Keratinocyte (primary cell): Measurements from ENCODE around the gene OARD1. TPM values are rescaled to one million over a fixed set of nuclear protein-coding genes. Genes with fewer than 3 reads are reported as not detected.

Source experiments
- DNase-seq: peaks from one replicate; pipeline ENCODE4 v3.0.0-alpha.2; 2011; ENCODE audit warnings: low read depth, missing footprints, low spot score
- FAIRE-seq: peaks from 2 replicates; lab custom pipeline; 2011; peaks lifted over from hg19 to GRCh38; lab: Jason Lieb, UNC
- H2AFZ ChIP-seq: 2 replicates; pipeline ENCODE4 v1.6.0; 2012; ENCODE audit warnings: low read length, control low read depth, inconsistent platforms; ENCODE audit not compliant: control insufficient read depth
- H3K27ac ChIP-seq: 2 replicates; pipeline ENCODE4 v1.5.1; 2011; ENCODE audit warnings: low read length; ENCODE audit not compliant: control insufficient read depth, insufficient read depth
- H3K27me3 ChIP-seq: 3 replicates; pipeline ENCODE4 v1.6.0; 2011; ENCODE audit warnings: low read length; ENCODE audit not compliant: control insufficient read depth, insufficient read depth; ENCODE audit errors: extremely low read depth
- H3K36me3 ChIP-seq, 2 experiments: 2 replicates in 1 of 2; 3 replicates in 1 of 2; pipeline ENCODE4 v1.5.1; 2011; ENCODE audit warnings: low read length in 2 of 2, mild to moderate bottlenecking in 1 of 2; ENCODE audit not compliant: control insufficient read depth in 2 of 2, insufficient read depth in 2 of 2; ENCODE audit errors: extremely low read depth in 1 of 2
- H3K4me1 ChIP-seq: 3 replicates; pipeline ENCODE4 v1.5.1; 2011; ENCODE audit warnings: low read length; ENCODE audit not compliant: control insufficient read depth, insufficient read depth; ENCODE audit errors: extremely low read depth
- H3K4me2 ChIP-seq: 3 replicates; pipeline ENCODE4 v1.6.0; 2011; ENCODE audit warnings: low read depth, low read length; ENCODE audit not compliant: control insufficient read depth, insufficient read depth; ENCODE audit errors: extremely low read depth
- H3K4me3 ChIP-seq, 3 experiments: fragments of 200-600 bp in 1 of 3; sonication (generic) in 1 of 3; 2 replicates in 2 of 3; 3 replicates in 1 of 3; pipeline ENCODE4 v1.5.1; 2011 to 2016; ENCODE audit warnings: low read length in 3 of 3, mild to moderate bottlenecking in 3 of 3, control low read depth in 2 of 3, inconsistent platforms in 1 of 3, low read depth in 1 of 3, mixed read lengths in 1 of 3, mixed run types in 1 of 3, moderate library complexity in 1 of 3; ENCODE audit not compliant: control insufficient read depth in 2 of 3, insufficient read depth in 2 of 3; ENCODE audit errors: extremely low read depth in 1 of 3
- H3K79me2 ChIP-seq: 2 replicates; pipeline ENCODE4 v1.6.0; 2012; ENCODE audit warnings: low read length; ENCODE audit not compliant: control insufficient read depth, insufficient read depth
- H3K9ac ChIP-seq: 3 replicates; pipeline ENCODE4 v1.6.0; 2011; ENCODE audit warnings: low read length; ENCODE audit not compliant: control insufficient read depth, insufficient read depth; ENCODE audit errors: extremely low read depth
- H3K9me1 ChIP-seq: 3 replicates; pipeline ENCODE4 v1.6.0; 2011; ENCODE audit warnings: low read length; ENCODE audit not compliant: control insufficient read depth, insufficient read depth; ENCODE audit errors: extremely low read depth
- H3K9me3 ChIP-seq: 2 replicates; pipeline ENCODE4 v1.5.1; 2012; ENCODE audit warnings: low read depth, low read length; ENCODE audit not compliant: control insufficient read depth
- H4K20me1 ChIP-seq: 3 replicates; pipeline ENCODE4 v1.6.0; 2011; ENCODE audit warnings: low read length; ENCODE audit not compliant: control insufficient read depth, insufficient read depth; ENCODE audit errors: extremely low read depth
- CTCF ChIP-seq, 3 experiments: IDR thresholded peaks in 1 of 3; conservative IDR thresholded peaks in 1 of 3; optimal IDR thresholded peaks in 1 of 3; 2 replicates in 2 of 3; 3 replicates in 1 of 3; pipeline versions ENCODE3 to v1.5.1; 2011; ENCODE audit warnings: low read length in 3 of 3, mild to moderate bottlenecking in 3 of 3, moderate library complexity in 2 of 3, control low read depth in 1 of 3, inconsistent platforms in 1 of 3; ENCODE audit not compliant: insufficient read depth in 2 of 3; ENCODE audit errors: extremely low read depth in 1 of 3
- EZH2 ChIP-seq: IDR thresholded peaks from one replicate; pipeline ENCODE4 v1.6.1; 2012; ENCODE audit warnings: inconsistent platforms, mild to moderate bottlenecking, low read length, moderate library complexity
- dilution Hi-C: fragments of 300-500 bp; cut with MboI; formaldehyde crosslinking; loops from one replicate; pipeline ENCODE4 v1.7.0; 2020; ENCODE audit warnings: low sequenced_read_pairs; ENCODE audit not compliant: extremely low pct_ligation_motif_present
- polyA plus RNA-seq, 5 experiments: library from polyadenylated mRNA; depleted of rRNA in 3 of 5; stranded (reverse) in 3 of 5; stranded (forward) in 1 of 5; unstranded in 1 of 5; fragments of >200 nt; gene quantifications; 1 replicate in 1 of 5; 2 replicates in 3 of 5; 3 replicates in 1 of 5; pipeline versions ENCODE4 v1.2.1 to v1.2.3, GENCODE V29; 2011 to 2012; ENCODE audit warnings: missing spikeins in 2 of 5, low read depth in 1 of 5, low replicate concordance in 1 of 5

The OARD1 gene
- polyA plus RNA-seq, 1 donor (not counting 4 experiments of a cell fraction or from before 2014, with no cell fraction given): 20.3 TPM

DNA sequence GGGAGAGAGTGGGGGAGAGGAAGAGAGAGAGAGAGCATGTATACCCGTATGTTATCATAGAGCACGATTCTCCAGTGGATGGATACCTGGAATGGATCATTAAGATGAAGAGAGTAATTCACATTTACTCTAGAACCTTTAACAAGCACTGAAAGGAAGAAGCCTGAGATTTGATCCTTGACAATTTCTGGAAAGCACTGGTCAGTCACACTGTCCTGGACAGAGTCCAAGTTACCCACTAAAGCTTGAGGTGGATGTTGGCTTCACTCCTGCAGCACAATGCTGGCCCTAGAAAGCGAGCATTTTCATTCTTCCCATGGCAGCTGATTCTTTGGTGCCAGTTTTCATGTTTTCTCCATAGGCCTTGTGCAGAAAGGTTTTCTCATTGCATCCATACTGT is 26.2 kb upstream of the OARD1 start:
- no peak for DNase-seq
- Histone ChIP-seq H4K20me1 (no peaks in the 10 kb centered on the region), H3K36me3 (peaks cover 15 to 31% of the 10 kb centered on the region in 2 experiments), H3K27me3 (no peaks in the 10 kb centered on the region), H3K9me1 (no peaks in the 10 kb centered on the region), H3K79me2 (no peaks in the 10 kb centered on the region), H2AFZ (no peak overlapping the region), H3K4me3 (no peak overlapping the region), H3K9ac (no peak overlapping the region), H3K9me3 (no peaks in the 10 kb centered on the region), H3K27ac (no peak overlapping the region), H3K4me2 (no peak overlapping the region), H3K4me1 (peaks cover 13% of the 10 kb centered on the region)
- FAIRE-seq: no peak
- TF ChIP-seq CTCF (optimal IDR thresholded peaks at IDR 0.05 in 1 of 3, IDR thresholded peaks at IDR 0.05 in 1 of 3, conservative IDR thresholded peaks at IDR 0.05 in 1 of 3; ENCODE audit: extremely low read depth in 1 of 3, insufficient read depth in 2 of 3, low read length in 3 of 3) (no peak), EZH2 (no peak)
- dilution Hi-C loops: loop anchor here (25.0 kb wide), 1 partner anchor 89 kb away; no protein-coding TSS in a partner anchor

DNA sequence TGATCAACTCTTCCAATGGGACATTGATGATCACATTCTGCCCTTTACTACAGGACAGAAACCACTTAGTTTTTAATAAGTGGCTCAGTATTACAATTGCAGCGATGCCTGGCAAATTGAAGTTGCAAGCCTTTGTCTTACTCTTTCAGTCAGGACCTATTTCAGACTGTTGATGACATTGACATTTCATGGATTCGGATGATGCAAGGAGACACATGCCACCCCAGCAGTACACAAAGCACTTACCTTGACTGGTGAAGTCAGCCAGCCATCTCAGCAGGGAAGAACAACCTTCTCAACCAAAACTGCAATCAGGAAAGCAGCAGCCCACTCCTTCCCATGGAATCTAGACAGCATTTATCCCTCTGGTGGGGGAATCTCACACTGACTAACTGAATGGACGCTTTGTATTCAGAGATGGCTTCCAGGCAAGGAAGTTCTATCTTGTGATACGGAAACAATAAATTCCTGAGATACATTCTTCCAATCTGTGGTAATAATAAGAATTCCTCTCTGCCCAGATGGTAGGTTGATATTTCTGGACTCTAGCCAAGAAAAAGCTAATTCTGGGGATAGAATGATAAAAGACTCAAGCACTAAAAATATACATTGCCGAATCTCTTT is 25.4 kb upstream of the OARD1 start:
- dilution Hi-C loops: loop anchor here (25.0 kb wide), 1 partner anchor 90 kb away; no protein-coding TSS in a partner anchor
- TF ChIP-seq CTCF (optimal IDR thresholded peaks at IDR 0.05 in 1 of 3, IDR thresholded peaks at IDR 0.05 in 1 of 3, conservative IDR thresholded peaks at IDR 0.05 in 1 of 3; ENCODE audit: extremely low read depth in 1 of 3, insufficient read depth in 2 of 3, low read length in 3 of 3) (no peak), EZH2 (no peak)
- peak overlapping the region; percentile 20 for H3K27ac ChIP-seq
- no peak overlapping the region for H3K9ac ChIP-seq
- peak overlapping the region in 2 of 3 experiments; percentile 3 to 7 for H3K4me3 ChIP-seq
- no peaks in the 10 kb centered on the region for H3K79me2 ChIP-seq
- H3K9me3 ChIP-seq: no peaks in the 10 kb centered on the region
- peak overlapping the region; percentile 29 for H3K4me2 ChIP-seq
- peak; percentile 46 for DNase-seq
- peak; percentile 56 for FAIRE-seq
- H2AFZ ChIP-seq: no peak overlapping the region
- H3K27me3 ChIP-seq: no peaks in the 10 kb centered on the region
- no peaks in the 10 kb centered on the region for H3K9me1 ChIP-seq
- H3K36me3 ChIP-seq: peaks cover 15 to 39% of the 10 kb centered on the region in 2 experiments
- H4K20me1 ChIP-seq: no peaks in the 10 kb centered on the region
- H3K4me1 ChIP-seq: peaks cover 13% of the 10 kb centered on the region
